Naive thymus-derived CD8-positive, alpha-beta T cell (primary cell): ENCODE results near the gene POC1B. TPM values are rescaled to one million over a fixed set of nuclear protein-coding genes. Genes with fewer than 3 reads are reported as not detected.

Experiments used
- ATAC-seq, 2 donors: fragments of 150-1000 bp; cut with Tn5 transposase in 1 of 2; sonication (Bioruptor Pico), chemical (Tn5 transposase) in 1 of 2; 1 replicate in 1 of 2; 2 replicates in 1 of 2; pipeline ENCODE4 v1.10.0; 2021; ENCODE audit warnings: mild to moderate bottlenecking in 2 of 2, moderate library complexity in 2 of 2
- POLR2A ChIA-PET: fragments of 350-600 bp; sonication (Branson Sonifier 250); formaldehyde crosslinking; loops from one replicate; lab custom pipeline; 2021; ENCODE audit warnings: antibody characterized with exemption; lab: Charles Lee
- DNase-seq, 10 donors: peaks; one replicate each; pipeline versions ENCODE4 v3.0.0 to v3.0.0-alpha.2; 2020 to 2022
- H3K27ac Mint-ChIP-seq, 10 donors: one replicate each; pipeline ENCODE4 v1.8.0; 2020 to 2022; ENCODE audit warnings: mild to moderate bottlenecking in 10 of 10, mixed read lengths in 10 of 10, moderate library complexity in 4 of 10, inconsistent platforms in 1 of 10
- H3K27me3 Mint-ChIP-seq, 5 donors: one replicate each; pipeline ENCODE4 v1.8.0; 2021 to 2022; ENCODE audit warnings: mixed read lengths in 5 of 5
- H3K36me3 Mint-ChIP-seq, 3 donors: one replicate each; pipeline ENCODE4 v1.8.0; 2020 to 2022; ENCODE audit warnings: mixed read lengths in 3 of 3, mild to moderate bottlenecking in 2 of 3, inconsistent platforms in 1 of 3
- H3K4me1 Mint-ChIP-seq, 4 donors: one replicate each; pipeline ENCODE4 v1.8.0; 2021 to 2022; ENCODE audit warnings: mixed read lengths in 4 of 4
- H3K4me3 Mint-ChIP-seq, 10 donors: one replicate each; pipeline ENCODE4 v1.8.0; 2020 to 2022; ENCODE audit warnings: mild to moderate bottlenecking in 10 of 10, mixed read lengths in 10 of 10, moderate library complexity in 6 of 10, inconsistent platforms in 1 of 10
- H3K9me3 Mint-ChIP-seq, 9 donors: one replicate each; pipeline ENCODE4 v1.8.0; 2020 to 2022; ENCODE audit warnings: mixed read lengths in 9 of 9, mild to moderate bottlenecking in 3 of 9, inconsistent platforms in 1 of 9, moderate library complexity in 1 of 9
- polyA plus RNA-seq, 3 donors: library from polyadenylated mRNA; unstranded; fragments of 300-500 nt; fragmentation: Illumina TruSeq; gene quantifications; one replicate each; pipeline ENCODE4 v1.2.3, GENCODE V29; 2021
- total RNA-seq, 8 experiments: library from RNA in 2 of 8; stranded (reverse) in 2 of 8; gene quantifications; one replicate each; pipeline ENCODE4 v1.2.3 and lab custom pipeline; 2021 to 2026

Gene POC1B
- total and polyA plus RNA-seq, 5 experiments from 2014 or later, result 22.1 to 33.0 (median 29.0) TPM

- POLR2A ChIA-PET, result no interaction called here
- no peak overlapping the region for H3K4me3 Mint-ChIP-seq
These were observed 3.9 kb upstream of the POC1B start for GRCh38 chr12:89529738-89530137.

DNA sequence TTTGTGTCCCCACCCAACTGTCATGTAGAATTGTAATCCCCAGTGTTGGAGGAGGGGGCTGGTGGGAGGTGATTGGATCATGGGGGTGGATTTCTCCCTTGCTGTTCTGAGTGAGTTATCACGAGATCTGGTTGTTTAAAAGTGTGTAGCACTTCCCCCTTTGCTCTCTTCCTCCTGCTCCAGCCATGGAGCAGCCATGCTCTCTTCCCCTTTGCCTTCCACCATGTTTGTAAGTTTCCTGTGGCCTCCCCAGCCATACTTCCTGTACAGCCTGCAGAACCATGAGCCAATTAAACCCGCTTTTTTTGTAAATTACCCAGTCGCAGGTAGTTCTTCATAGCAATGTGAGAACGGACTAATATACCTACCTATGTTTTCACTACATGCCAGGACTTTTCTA is 2.6 kb upstream of the POC1B start:
- Mint-ChIP-seq H3K36me3 (peaks cover 0 to 6% (median 6%) of the 10 kb centered on the region in 3 donors), H3K4me1 (peaks cover 14 to 42% (median 36%) of the 10 kb centered on the region in 4 donors), H3K9me3 (no peaks in the 10 kb centered on the region), H3K27ac (peak overlapping the region in 2 of 10 donors; percentile 6 to 46), H3K27me3 (no peaks in the 10 kb centered on the region), H3K4me3 (peak overlapping the region in 1 of 10 donors; percentile 19)
- ATAC-seq, result no peak
- DNase-seq, result no peak
- POLR2A ChIA-PET, result no interaction called here

More at GRCh38 chr12:89529738-89530137, 3.9 kb upstream of the POC1B start:
- Mint-ChIP-seq H3K27me3 (no peaks in the 10 kb centered on the region), H3K36me3 (peaks cover 0 to 2% (median 0%) of the 10 kb centered on the region in 3 donors), H3K9me3 (no peaks in the 10 kb centered on the region), H3K4me1 (peaks cover 7 to 31% (median 24%) of the 10 kb centered on the region in 4 donors), H3K27ac (peak overlapping the region in 2 of 10 donors; percentile 21 to 60)
- DNase-seq (peak in 3 of 10 donors; percentile 52 to 61 (median 59)), ATAC-seq (peak in 1 of 2 donors; percentile 21)

- Mint-ChIP-seq H3K27ac (peak overlapping the region; percentile 82 to 96 (median 89)), H3K9me3 (no peaks in the 10 kb centered on the region), H3K36me3 (peaks cover 7 to 20% (median 14%) of the 10 kb centered on the region in 3 donors), H3K4me1 (peaks cover 26 to 71% (median 59%) of the 10 kb centered on the region in 4 donors), H3K27me3 (no peaks in the 10 kb centered on the region), H3K4me3 (peak overlapping the region; percentile 83 to 99 (median 95))
- ATAC-seq, result peak; percentile 32 to 45
- peak in 9 of 10 donors; percentile 13 to 73 (median 44) for DNase-seq
- POLR2A ChIA-PET, result interaction anchor here (0.6 to 2.6 kb wide), 12 partner anchors 43 to 1383 kb away, joined by 3 to 14 read pairs (median 4); partner anchors contain the start of genes ATP2B1 and DUSP6
These were observed 483 bp downstream of the POC1B start for GRCh38 chr12:89525305-89525823.

DNA sequence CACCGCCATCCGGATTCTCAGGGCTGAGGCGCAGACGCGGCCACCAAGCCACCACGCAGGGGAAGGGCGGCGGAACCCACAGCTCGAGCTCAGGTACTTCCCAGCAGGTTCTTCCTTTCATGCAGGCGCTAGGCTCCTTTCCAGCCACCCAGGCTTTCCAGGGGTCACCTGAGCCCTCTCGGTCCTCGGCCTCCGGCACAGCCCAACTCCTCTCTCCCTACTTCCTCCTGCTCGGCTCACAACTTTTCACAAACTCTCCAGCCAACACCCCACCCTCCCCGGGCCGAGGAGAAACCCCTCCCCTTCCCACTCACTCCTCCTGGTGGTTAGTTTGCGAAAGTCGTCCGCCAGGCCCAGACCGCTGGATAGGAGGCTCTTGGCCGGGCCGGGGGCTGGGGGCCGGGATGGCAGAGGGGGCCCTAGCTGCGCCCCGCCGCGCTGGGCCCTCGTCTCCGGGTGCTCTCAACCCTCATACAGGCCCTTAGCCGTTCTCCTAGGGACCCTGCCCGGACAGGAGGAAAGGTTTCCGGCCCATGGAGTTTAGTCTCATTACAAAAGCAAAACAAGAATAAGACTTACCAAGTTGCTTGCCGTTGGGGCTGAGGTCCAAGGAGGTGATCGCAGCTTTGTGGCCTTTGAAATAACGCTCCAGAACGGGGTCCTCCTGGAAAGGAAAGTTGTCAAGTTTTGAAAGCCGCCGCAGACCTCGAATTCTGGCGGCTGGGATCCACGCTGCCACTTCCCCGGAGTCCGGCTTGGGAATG is 1.1 kb downstream of the POC1B start, which contains the start of gene GALNT4:
GALNT4 (minus strand) TSS at position 256 of the 764 bp plus-strand sequence; CDS start at position 9, 247 bp downstream.
- Mint-ChIP-seq H3K27me3 (no peaks in the 10 kb centered on the region), H3K27ac (peak within 1 kb of the TSS; percentile 82 to 96 (median 94)), H3K9me3 (no peaks in the 10 kb centered on the region), H3K36me3 (peaks cover 7 to 20% (median 13%) of the 10 kb centered on the region in 3 donors), H3K4me3 (peak within 1 kb of the TSS; percentile 83 to 99 (median 95)), H3K4me1 (peaks cover 26 to 72% (median 59%) of the 10 kb centered on the region in 4 donors)
- peak; percentile 52 to 82 (median 70) for DNase-seq
- POLR2A ChIA-PET, result interaction anchor here (0.7 to 2.6 kb wide), 13 partner anchors 43 to 1382 kb away, joined by 3 to 14 read pairs (median 3); partner anchors contain the start of genes ATP2B1 and DUSP6
- peak; percentile 70 to 76 for ATAC-seq

- H3K4me1 Mint-ChIP-seq, result peaks cover 23 to 72% (median 55%) of the 10 kb centered on the region in 4 donors
- no peaks in the 10 kb centered on the region for H3K9me3 Mint-ChIP-seq
- H3K27ac Mint-ChIP-seq, result peak overlapping the region; percentile 82 to 96 (median 93)
- H3K27me3 Mint-ChIP-seq, result no peaks in the 10 kb centered on the region
- DNase-seq, result peak in 2 of 10 donors; percentile 6 to 20
- POLR2A ChIA-PET, result interaction anchor here (1.0 to 2.6 kb wide), 7 partner anchors 49 to 506 kb away, joined by 3 to 14 read pairs (median 4); partner anchors contain the start of gene ATP2B1
- peak overlapping the region; percentile 83 to 99 (median 95) for H3K4me3 Mint-ChIP-seq
- ATAC-seq, result no peak
- peaks cover 7 to 20% (median 13%) of the 10 kb centered on the region in 3 donors for H3K36me3 Mint-ChIP-seq
These were observed 1.9 kb downstream of the POC1B start for GRCh38 chr12:89523843-89524540.

DNA sequence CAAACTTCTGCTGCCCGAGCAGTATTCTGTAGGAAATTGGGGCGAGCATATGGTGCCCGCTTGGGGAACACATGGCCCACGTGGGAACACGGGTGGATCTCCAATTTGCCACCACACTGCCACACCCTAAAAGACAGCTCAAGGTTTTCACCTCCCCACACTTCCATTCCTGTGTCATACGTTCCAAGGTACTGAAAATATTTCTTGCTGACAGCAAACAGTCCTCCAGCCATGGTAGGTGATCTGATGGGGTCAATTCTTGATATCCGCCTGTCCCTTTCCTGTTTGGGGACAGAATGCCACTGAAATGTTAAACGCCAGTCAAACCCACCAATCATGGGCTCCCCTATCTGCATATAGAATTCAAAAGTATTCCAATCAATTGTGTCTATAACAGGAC is 2.5 kb downstream of the POC1B start:
- ATAC-seq, result no peak
- peaks cover 7 to 22% (median 13%) of the 10 kb centered on the region in 3 donors for H3K36me3 Mint-ChIP-seq
- no peaks in the 10 kb centered on the region for H3K9me3 Mint-ChIP-seq
- POLR2A ChIA-PET, result interaction anchor here (2.4 kb wide), 1 partner anchor 185 kb away, joined by 14 read pairs; the partner anchor contains the start of gene ATP2B1
- H3K27me3 Mint-ChIP-seq, result no peaks in the 10 kb centered on the region
- no peak for DNase-seq
- peak overlapping the region in 9 of 10 donors; percentile 6 to 96 (median 87) for H3K27ac Mint-ChIP-seq
- peaks cover 26 to 74% (median 55%) of the 10 kb centered on the region in 4 donors for H3K4me1 Mint-ChIP-seq
- peak overlapping the region; percentile 83 to 99 (median 95) for H3K4me3 Mint-ChIP-seq

GRCh38 chr12:89521364-89522223 is 4.3 kb downstream of the POC1B start:
- peak overlapping the region in 1 of 10 donors; percentile 32 for H3K27ac Mint-ChIP-seq
- POLR2A ChIA-PET, result interaction anchor here (1.2 kb wide), 1 partner anchor 9 kb away, joined by 3 read pairs; no protein-coding TSS in a partner anchor
- ATAC-seq, result no peak
- H3K27me3 Mint-ChIP-seq, result no peaks in the 10 kb centered on the region
- H3K4me1 Mint-ChIP-seq, result peaks cover 29 to 65% (median 47%) of the 10 kb centered on the region in 4 donors
- no peaks in the 10 kb centered on the region for H3K9me3 Mint-ChIP-seq
- peak overlapping the region in 8 of 10 donors; percentile 25 to 83 (median 60) for H3K4me3 Mint-ChIP-seq
- no peak for DNase-seq
- H3K36me3 Mint-ChIP-seq, result peaks cover 7 to 22% (median 13%) of the 10 kb centered on the region in 3 donors

DNA sequence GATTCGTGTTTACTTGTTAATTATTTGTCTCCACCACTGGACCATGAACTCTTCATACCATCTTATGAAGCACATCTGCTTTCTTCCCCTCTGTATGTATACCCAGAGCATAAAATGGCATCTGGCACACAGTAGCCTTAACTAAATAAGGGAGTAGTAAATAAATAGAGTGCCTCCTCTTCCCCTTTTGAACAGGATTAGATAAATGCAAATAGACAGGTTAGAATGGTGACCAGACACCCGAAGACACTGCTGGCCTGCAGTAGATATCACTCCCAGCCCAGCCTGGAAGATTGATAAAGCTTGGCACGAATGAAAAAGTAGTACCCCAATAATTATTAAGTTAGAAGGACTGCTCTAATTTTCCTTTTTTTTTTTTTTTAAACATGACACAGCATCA is 8.1 kb downstream of the POC1B start:
- Mint-ChIP-seq H3K36me3 (peaks cover 2 to 10% (median 2%) of the 10 kb centered on the region in 3 donors), H3K27me3 (no peaks in the 10 kb centered on the region), H3K4me1 (peaks cover 15 to 46% (median 25%) of the 10 kb centered on the region in 4 donors), H3K4me3 (no peak overlapping the region), H3K9me3 (no peaks in the 10 kb centered on the region), H3K27ac (no peak overlapping the region)
- POLR2A ChIA-PET, result no interaction called here
- DNase-seq (no peak), ATAC-seq (no peak)

GRCh38 chr12:89516633-89517032 is 9.2 kb downstream of the POC1B start:
- Mint-ChIP-seq H3K4me3 (no peak overlapping the region), H3K4me1 (peaks cover 7 to 35% (median 18%) of the 10 kb centered on the region in 4 donors), H3K27ac (no peak overlapping the region), H3K9me3 (no peaks in the 10 kb centered on the region), H3K36me3 (peaks cover 0 to 5% (median 0%) of the 10 kb centered on the region in 3 donors), H3K27me3 (no peaks in the 10 kb centered on the region)
- POLR2A ChIA-PET, result no interaction called here
- ATAC-seq (no peak), DNase-seq (no peak)

GRCh38 chr12:89514751-89515150 is 11.1 kb downstream of the POC1B start:
- Mint-ChIP-seq H3K27ac (no peak overlapping the region), H3K9me3 (no peaks in the 10 kb centered on the region), H3K27me3 (no peaks in the 10 kb centered on the region), H3K4me1 (peaks cover 0 to 20% (median 15%) of the 10 kb centered on the region in 4 donors), H3K4me3 (no peak overlapping the region), H3K36me3 (peaks cover 0 to 8% (median 0%) of the 10 kb centered on the region in 3 donors)
- DNase-seq, result no peak
- ATAC-seq, result no peak
- POLR2A ChIA-PET, result no interaction called here

GRCh38 chr12:89513544-89513943 is 12.3 kb downstream of the POC1B start:
- H3K27ac Mint-ChIP-seq, result no peak overlapping the region
- no peaks in the 10 kb centered on the region for H3K9me3 Mint-ChIP-seq
- no peak overlapping the region for H3K4me3 Mint-ChIP-seq
- ATAC-seq, result no peak
- no peaks in the 10 kb centered on the region for H3K27me3 Mint-ChIP-seq
- POLR2A ChIA-PET, result no interaction called here
- peaks cover 0 to 5% (median 0%) of the 10 kb centered on the region in 3 donors for H3K36me3 Mint-ChIP-seq
- peaks cover 0 to 15% (median 10%) of the 10 kb centered on the region in 4 donors for H3K4me1 Mint-ChIP-seq
- DNase-seq, result no peak
